CD4-positive, alpha-beta T cell treated with Interleukin-2 at 100 ng/mL for 4 hours (primary cell): Measurements from ENCODE around the gene MPC1.
"Not testable (repeated sequence)": the region's sequence is repeated elsewhere in the genome, so short reads cannot be mapped to it uniquely, and the experiment has no call there.

Experiments
- DNase-seq: peaks from one replicate; pipeline ENCODE4 v3.0.0-alpha.2; 2020; ENCODE audit warnings: low spot score

MPC1 gene

GRCh38 chr6:166344921-166345320 lies 37.8 kb downstream of the MPC1 start:
- DNase-seq, result not testable (repeated sequence)

- DNase-seq, result no peak
Measured at GRCh38 chr6:166344240-166344639, 38.5 kb downstream of the MPC1 start.

DNA sequence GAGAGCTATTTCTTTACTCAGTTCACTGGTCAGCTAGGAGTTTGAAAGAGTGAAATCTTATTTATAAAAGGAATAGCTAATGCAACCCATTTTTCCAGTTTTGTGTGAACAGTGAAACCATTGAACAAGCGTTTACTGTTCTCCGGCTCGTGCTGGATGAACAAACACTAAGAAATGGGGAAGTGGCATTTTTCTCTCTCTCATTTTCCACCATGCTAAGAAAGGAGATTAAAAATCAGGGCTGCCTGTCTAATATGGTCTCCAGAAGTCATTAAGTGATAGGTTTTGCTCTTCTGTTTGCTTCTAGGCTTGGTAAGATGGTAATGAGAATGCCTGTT lies 39.6 kb downstream of the MPC1 start:
- no peak for DNase-seq

- DNase-seq, result peak; percentile 72
Measured at GRCh38 chr6:166342349-166343149, 40.2 kb downstream of the MPC1 start, which contains the start of gene SFT2D1. SFT2D1 (minus strand) TSS chr6:166342545; CDS start chr6:166342481, 64 bp downstream.

DNA sequence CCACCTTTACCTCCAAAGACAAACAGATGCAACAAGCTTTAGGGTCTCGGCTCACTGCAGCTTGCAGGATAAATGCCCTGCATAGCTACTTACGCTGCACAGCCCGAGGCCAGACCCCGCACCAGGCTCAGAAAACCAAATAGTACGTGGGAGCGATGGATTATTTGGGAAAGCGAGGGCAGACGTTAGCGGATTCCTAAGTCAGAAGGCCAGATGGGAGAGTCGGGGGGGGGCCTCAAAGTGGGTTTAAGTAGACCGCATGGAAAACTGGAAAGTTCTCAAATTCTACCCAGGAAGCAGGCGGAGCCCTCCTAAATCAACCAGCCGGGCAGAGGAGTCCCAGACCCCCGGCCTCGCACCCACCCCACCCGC lies 40.8 kb downstream of the MPC1 start:
- no peak for DNase-seq

- DNase-seq, result no peak
Measured at GRCh38 chr6:166341464-166341863, 41.3 kb downstream of the MPC1 start.

GRCh38 chr6:166338854-166339253 lies 43.9 kb downstream of the MPC1 start:
- no peak for DNase-seq

GRCh38 chr6:166336847-166337246 lies 45.9 kb downstream of the MPC1 start:
- DNase-seq, result no peak

GRCh38 chr6:166335378-166336302 lies 47.1 kb downstream of the MPC1 start:
- no peak for DNase-seq

DNA sequence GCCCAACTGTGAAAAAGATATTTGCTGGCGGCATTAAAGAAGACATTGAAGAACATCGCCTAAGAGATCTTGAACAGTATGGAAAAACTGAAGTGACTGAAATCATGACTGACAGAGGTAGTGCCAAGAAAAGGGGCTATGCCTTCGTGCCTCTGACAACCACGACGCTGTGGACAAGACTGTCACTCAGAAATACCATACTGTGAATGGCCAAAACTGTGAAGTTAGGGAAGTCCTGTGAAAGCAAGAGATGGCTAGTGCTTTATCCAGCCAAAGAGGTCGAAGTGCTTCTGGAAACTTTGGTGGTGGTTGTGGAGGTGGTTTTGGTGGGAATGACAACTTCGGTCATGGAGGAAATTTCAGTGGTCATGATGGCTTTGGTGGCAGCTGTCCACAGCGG lies 47.9 kb downstream of the MPC1 start:
- DNase-seq, result no peak

DNA sequence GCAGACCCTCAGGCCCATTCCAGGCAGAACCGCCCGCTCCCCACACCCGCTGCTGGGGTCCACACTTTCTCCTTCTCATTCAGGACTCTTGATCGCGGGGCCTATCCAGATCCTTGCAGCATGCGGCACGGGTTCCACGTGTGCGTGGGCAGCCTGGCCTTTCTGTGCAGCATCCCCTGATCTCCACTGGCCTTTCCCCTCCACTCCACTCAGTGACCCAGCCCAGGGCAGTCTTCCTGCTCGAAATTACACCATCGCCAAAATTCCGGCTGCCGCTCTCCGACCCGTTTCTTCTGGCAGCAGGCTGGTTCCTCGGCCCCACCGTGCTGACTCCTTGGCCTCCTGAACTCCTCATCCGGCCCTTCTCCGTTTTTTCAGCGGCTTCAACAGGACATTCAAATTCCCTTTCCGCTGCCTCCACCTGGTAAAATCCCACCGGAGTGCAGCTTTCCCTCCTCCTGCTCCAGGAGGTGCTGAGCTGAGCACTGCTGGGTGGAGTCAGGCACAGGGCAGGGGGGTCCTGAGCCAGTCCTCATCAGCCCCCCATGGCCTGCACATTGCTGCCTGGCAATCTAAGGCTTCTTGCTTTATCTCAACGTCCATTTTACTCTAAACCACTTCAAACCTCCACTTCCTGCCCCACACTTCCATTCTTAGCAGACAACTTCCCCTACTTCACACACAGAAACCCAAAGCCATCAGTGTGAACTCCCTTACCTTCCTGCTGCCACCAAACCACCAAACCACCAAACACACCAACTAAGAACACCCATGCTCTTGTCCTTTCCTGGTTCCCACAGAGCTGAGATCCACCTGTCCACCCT lies 49.4 kb downstream of the MPC1 start:
- DNase-seq, result peak; percentile 38

GRCh38 chr6:166331503-166332415 lies 51.0 kb downstream of the MPC1 start:
- no peak for DNase-seq

- DNase-seq, result no peak
Measured at GRCh38 chr6:166330612-166331011, 52.1 kb downstream of the MPC1 start.

GRCh38 chr6:166325383-166326042 lies 57.2 kb downstream of the MPC1 start:
- DNase-seq, result no peak

GRCh38 chr6:166323395-166323794 lies 59.3 kb downstream of the MPC1 start:
- no peak for DNase-seq

DNA sequence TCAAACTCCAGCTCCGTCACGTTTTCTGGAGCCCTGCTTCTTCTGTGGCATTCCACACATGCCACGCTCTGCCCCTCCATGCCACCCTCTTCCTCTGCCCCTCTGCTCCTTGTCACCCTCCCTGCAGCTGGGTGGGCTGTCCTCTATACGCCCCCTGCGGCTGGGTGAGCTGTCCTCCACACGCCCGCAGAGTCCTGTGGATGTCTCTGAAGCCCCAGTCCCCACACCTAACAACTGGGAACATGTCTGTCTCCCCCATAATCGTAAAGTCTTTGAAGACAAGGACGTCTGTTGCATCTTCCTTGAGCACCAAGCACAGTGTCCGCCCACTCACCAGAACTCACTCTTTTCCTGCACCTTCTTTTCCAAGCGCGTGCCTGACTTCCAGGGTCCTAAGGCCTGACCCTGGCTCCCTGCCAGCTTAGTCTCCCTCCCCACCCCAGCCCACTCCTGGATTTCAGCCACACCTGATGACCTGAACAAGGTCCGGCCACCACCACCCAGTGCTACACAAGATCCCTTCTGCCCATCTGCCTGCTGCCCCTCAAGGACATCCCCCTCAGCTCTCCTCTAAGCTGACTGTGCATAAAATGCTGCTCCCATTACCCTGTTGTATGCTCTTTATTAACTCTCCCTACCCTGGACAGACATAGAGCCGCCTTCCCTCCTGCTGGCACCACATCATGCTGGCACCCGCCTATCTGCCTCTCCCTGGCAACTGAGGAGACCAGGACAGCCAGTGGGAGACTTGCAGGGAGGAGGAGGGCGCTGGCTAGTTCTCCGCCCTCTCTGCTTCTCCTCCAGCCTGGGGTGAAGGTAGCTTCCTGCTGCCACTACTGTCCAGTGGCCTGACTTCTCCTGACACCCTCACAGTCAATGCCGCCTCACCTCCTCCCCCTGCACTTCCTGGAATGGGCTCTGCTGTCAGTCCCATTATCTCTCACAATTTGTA lies 63.8 kb downstream of the MPC1 start:
- no peak for DNase-seq

- DNase-seq, result no peak
Measured at GRCh38 chr6:166318227-166318626, 64.5 kb downstream of the MPC1 start.

DNA sequence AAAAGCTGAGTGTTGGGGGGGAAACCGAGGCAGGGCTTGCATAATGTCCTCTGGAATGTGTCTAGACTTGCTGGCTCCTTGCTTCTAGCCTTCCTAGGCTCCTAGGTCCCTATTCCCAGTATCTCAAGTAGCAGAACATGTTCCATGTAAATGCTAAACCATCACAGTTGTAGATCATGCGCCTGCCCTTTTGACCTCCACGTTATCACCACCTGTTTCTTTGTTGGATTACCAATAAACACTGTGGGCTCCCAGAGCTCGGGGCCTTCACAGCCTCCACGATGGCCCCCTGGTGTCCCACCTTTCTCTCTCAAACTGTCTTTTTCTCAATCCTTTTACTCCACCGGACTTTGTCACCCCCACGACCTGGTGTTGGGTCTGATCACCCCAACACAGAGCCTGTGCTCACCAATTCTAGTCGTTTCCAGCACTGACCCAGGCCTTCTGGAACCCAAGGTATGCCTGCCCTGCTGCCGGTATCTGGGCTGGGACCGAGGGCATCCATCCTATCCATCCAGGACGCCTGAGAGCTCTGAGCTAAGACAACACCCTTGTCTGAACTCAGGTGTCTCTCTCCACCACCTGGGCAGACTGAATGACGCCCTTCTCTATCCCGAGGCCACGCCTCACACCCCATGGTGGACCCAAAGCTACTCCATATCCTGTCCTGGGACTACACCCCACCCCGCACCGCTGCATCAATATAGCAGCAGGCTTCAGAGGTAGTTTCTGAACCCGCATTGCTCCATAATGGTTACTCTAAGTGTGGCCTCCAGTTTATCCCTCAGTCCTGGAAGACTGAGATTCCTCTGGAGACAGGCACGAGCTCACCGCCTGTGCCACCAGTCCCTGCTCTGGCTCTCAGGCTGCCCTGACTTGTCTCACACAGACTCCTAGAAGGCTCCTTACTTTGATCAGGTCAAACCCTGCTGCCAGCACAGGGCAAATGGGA lies 65.2 kb downstream of the MPC1 start:
- DNase-seq, result no peak
